Neural crest cell (in vitro differentiated cells): ENCODE results near the gene TBC1D19. TPM values are rescaled to one million over a fixed set of nuclear protein-coding genes. Genes with fewer than 3 reads are reported as not detected.

Source experiments
- DNase-seq: peaks from one replicate; pipeline ENCODE4 v3.0.0; 2021; ENCODE audit warnings: low read depth, mixed read lengths, low spot score
- H3K27ac Mint-ChIP-seq: one replicate; pipeline ENCODE4 v1.8.0; 2021; ENCODE audit warnings: mild to moderate bottlenecking, mixed read lengths; ENCODE audit not compliant: unreplicated experiment
- H3K27me3 Mint-ChIP-seq: 2 replicates; pipeline ENCODE4 v1.8.0; 2021; ENCODE audit warnings: low read depth, mild to moderate bottlenecking, mixed read lengths
- H3K36me3 Mint-ChIP-seq: 2 replicates; pipeline ENCODE4 v1.8.0; 2021; ENCODE audit warnings: low read depth, mild to moderate bottlenecking, mixed read lengths
- H3K4me1 Mint-ChIP-seq: 2 replicates; pipeline ENCODE4 v1.8.0; 2021; ENCODE audit warnings: mixed read lengths
- H3K4me3 Mint-ChIP-seq: one replicate; pipeline ENCODE4 v1.8.0; 2021; ENCODE audit warnings: mild to moderate bottlenecking, mixed read lengths
- H3K9me3 Mint-ChIP-seq: 2 replicates; pipeline ENCODE4 v1.8.0; 2021; ENCODE audit warnings: mixed read lengths
- CTCF ChIP-seq: fragments of 200-600 bp; sonication (generic); conservative IDR thresholded peaks from 2 replicates; pipeline ENCODE4 v1.5.0; 2021; ENCODE audit warnings: antibody characterized with exemption, mild to moderate bottlenecking
- total RNA-seq: library from RNA; stranded (reverse); gene quantifications from 2 replicates; pipeline ENCODE4 v1.2.1, GENCODE V29; 2021

The TBC1D19 gene
- total RNA-seq, 1 donor from 2014 or later = 9.2 TPM

GRCh38 chr4:26724534-26724933, 140.7 kb downstream of the TBC1D19 start:
- peak overlapping the region; percentile 16 for H3K27ac Mint-ChIP-seq

GRCh38 chr4:26726655-26727387, 142.9 kb downstream of the TBC1D19 start:
- DNase-seq = no peak
- Mint-ChIP-seq H3K4me3 (no peak overlapping the region), H3K4me1 (no peaks in the 10 kb centered on the region), H3K27me3 (no peaks in the 10 kb centered on the region), H3K36me3 (peaks cover 3% of the 10 kb centered on the region), H3K27ac (no peak overlapping the region), H3K9me3 (no peaks in the 10 kb centered on the region)
- no peak for TF ChIP-seq CTCF

More at GRCh38 chr4:26724534-26724933, 140.7 kb downstream of the TBC1D19 start:
- TF ChIP-seq CTCF = no peak
- Mint-ChIP-seq H3K9me3 (no peaks in the 10 kb centered on the region), H3K36me3 (peaks cover 3% of the 10 kb centered on the region), H3K4me1 (no peaks in the 10 kb centered on the region), H3K4me3 (no peak overlapping the region), H3K27me3 (no peaks in the 10 kb centered on the region)
- no peak for DNase-seq

GRCh38 chr4:26727844-26728243, 144.0 kb downstream of the TBC1D19 start:
- DNase-seq = no peak
- no peaks in the 10 kb centered on the region for H3K27me3 Mint-ChIP-seq
- no peak overlapping the region for H3K4me3 Mint-ChIP-seq
- no peaks in the 10 kb centered on the region for H3K4me1 Mint-ChIP-seq
- peaks cover 5% of the 10 kb centered on the region for H3K36me3 Mint-ChIP-seq
- TF ChIP-seq CTCF = no peak
- no peaks in the 10 kb centered on the region for H3K9me3 Mint-ChIP-seq
- H3K27ac Mint-ChIP-seq = no peak overlapping the region

- Mint-ChIP-seq H3K9me3 (no peaks in the 10 kb centered on the region), H3K27me3 (no peaks in the 10 kb centered on the region), H3K36me3 (peaks cover 5% of the 10 kb centered on the region), H3K4me1 (no peaks in the 10 kb centered on the region), H3K4me3 (no peak overlapping the region), H3K27ac (no peak overlapping the region)
- no peak for DNase-seq
- TF ChIP-seq CTCF = no peak
Measured at GRCh38 chr4:26729027-26729426, 145.1 kb downstream of the TBC1D19 start.

- Mint-ChIP-seq H3K36me3 (peaks cover 5% of the 10 kb centered on the region), H3K4me3 (no peak overlapping the region), H3K4me1 (no peaks in the 10 kb centered on the region), H3K9me3 (no peaks in the 10 kb centered on the region), H3K27ac (no peak overlapping the region), H3K27me3 (no peaks in the 10 kb centered on the region)
- no peak for TF ChIP-seq CTCF
- DNase-seq = no peak
Measured at GRCh38 chr4:26729547-26729946, 145.7 kb downstream of the TBC1D19 start.
